HG03280 (cell line): ENCODE results near the gene CCDC102A.

Experiments used
- ATAC-seq: cut with Tn5 transposase; IDR thresholded peaks from one replicate; pipeline ENCODE4 v1.9.1; 2021; ENCODE audit warnings: mild to moderate bottlenecking, moderate library complexity; ENCODE audit not compliant: unreplicated experiment

Gene CCDC102A

DNA sequence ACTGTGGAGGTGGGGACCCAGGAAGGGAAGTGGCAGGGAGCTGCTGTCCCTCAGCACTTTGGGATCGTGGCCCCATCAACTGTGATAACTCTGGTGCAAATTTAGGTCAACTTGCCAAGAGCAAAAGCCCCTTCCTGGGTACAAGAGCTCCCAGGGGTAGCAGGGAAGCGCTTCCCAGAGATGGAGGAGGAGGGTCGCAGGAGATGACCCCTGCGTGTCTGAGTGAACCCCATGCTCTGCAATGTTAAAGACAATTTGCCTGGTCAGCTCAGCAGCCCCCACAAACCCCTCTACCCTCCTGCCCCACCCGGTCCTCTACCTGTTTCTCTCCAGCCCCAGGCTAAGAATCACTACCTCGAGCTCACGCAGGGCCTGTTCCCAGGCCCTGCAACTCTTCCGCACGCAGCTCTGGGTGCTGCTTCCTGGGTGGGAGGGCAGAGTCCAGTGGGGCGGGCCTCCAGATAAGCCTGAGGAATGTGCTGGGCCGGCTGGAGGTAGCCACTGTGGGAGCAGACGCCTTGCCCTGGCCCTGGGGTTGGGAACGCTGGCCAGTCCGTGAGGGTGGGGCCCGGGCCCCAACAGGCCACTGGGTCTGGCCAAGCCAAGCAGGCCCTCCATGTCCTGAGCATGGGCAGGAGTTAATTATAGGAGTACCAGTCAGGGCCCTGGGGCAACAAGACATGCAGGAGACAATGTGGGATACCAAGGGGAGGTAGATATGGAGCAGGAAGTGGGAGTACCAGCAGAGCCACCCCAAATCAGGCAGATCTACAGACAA, 56.2 kb downstream of the CCDC102A start:
- no peak for ATAC-seq

DNA sequence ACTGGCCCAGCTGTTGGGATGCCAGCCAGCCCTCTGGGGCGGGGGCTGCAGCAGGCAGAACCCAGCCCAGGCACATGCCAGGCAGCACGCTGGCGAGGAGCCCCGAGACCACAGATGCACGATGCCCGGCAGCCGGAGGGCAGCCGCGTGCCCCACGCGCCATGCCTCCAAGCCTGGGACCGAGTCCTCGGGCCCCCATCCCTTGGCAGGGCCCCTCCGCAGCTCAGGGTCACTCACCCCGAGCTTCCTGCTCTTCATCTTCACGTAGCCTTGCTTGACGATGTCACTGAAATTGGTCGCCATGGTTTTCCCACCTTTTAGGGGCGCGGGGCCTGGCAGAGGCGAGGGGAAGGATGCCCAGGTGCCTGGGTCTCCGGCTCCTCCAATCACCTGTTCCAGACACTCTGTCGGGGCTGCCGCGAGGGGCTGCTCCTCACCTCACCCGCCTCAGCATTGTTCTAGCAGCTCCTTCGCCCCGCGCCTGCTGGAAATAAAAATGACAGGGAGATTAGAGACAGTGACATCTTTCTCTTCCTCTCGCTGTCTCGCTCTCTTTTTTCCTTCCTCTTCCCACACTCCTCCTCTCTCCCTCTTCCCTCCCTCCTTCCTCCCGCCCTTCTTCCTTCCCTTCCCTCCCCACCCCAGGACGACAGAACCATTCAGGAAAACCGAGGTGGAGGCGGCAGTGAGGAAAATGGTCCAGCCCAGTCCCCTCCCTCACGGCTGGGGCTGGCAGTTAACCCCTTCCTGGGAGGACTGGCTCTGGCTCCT, 57.0 kb downstream of the CCDC102A start:
- ATAC-seq: no peak

DNA sequence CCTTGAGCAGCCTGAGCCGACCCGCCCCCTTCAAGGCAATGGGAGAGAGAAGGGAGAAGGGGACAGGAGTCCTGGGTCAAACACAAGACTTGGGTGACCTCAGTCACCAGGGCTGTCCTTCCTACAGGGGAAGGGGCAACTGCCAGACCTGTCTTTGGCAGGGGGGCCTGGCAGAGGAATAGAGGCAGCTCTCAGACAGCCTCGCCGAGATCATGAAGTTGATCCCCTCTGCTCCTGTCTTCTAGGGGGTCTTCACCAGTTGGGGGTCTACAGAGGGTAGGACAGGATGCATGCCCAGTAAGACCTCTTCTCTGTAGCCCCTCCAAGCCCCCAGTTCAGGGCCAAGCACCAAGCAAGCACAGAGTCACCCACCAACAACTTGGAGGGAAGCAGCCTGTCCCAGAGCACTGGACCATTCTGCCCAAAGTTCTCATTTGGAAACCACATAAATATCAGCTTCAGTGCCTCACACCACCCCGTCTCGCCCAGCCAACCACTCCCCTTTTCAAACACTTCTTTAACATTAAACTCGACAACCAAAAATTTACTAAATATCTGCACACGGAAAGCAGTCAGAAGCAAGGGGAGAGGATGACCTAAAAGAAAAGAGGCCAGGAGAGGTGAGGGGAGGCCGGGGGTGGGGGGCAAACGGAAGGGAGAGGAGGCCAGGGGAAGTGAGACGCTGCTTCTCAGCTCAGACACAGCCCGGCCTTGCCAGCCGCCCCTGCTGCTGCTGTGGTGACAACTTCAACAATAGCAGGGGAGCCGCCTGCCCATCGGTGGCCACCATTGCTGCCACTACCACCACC, 57.8 kb downstream of the CCDC102A start:
- no peak for ATAC-seq

DNA sequence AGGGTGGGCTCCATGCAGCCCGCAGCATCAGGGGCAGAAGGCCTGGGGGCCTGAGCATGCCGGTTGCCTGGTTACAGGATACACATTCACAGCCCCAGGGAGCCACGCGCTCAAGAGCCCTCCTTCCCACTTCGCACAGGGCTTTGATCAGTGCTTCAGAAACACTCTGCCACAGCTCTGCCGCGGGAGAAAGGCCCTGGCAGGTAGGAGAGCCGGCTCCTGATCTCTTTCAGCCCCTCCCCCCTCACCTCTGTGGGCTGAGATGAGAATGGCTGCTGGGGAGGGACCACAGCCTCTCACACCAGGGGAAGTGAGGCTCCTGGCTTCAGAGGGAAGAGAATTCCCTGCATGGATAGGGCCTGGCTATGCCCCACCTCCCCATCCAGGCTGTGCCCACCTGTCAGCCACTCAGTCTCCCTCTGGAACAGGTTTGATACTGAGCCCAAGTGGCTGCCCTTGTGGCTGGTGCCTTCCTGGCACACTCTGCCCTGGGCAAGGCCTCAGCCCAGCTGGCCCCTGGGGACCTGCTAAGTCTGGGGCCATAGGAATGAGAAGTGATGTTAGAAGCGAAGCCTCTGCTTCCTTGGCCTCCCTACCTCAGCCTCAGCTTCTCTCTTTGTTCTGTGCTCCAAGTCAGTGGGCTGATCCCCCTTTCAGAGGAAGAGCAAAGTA, 58.7 kb downstream of the CCDC102A start:
- no peak for ATAC-seq

DNA sequence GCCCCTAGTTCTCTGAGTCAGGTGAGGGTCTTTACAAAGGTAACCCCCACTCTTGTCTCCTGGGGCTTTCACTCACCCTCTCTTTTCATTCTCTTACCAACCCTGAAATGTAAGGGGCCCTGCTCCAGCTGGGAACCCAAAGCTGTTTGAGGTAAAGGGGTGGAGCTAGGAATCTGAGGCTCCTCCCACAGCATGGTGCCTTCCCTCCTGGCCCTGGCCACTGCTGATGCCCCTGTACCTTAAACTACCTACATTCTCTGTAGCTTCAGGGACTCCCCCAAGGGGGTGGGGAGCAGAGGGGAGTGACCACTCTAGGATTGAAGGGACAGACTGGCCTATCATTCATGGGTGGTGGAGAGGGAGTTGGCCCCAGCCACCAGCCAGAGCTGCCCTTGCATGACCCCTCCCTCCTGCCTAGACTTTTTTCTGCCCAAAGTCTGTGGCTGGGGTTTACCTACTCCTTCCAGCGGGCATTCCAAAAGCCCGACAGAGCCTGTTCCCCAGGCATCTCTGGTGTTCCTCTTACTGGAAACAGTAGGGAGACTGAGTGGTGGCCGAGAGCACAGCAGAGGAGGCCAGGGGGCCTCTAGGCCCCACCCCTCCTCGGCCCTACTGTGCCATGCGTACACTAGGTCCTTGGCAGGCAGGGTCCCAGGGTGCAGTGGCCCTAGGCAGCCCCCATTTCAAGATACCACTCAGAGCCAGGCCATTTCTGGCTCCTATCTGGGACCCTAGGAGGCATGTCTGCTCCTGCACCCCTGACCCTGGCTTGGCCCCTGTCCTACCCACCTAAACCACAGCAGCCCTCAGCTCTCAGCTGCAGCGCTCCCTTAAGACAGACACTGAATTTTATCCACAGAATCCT, 59.6 kb downstream of the CCDC102A start:
- ATAC-seq: no peak

DNA sequence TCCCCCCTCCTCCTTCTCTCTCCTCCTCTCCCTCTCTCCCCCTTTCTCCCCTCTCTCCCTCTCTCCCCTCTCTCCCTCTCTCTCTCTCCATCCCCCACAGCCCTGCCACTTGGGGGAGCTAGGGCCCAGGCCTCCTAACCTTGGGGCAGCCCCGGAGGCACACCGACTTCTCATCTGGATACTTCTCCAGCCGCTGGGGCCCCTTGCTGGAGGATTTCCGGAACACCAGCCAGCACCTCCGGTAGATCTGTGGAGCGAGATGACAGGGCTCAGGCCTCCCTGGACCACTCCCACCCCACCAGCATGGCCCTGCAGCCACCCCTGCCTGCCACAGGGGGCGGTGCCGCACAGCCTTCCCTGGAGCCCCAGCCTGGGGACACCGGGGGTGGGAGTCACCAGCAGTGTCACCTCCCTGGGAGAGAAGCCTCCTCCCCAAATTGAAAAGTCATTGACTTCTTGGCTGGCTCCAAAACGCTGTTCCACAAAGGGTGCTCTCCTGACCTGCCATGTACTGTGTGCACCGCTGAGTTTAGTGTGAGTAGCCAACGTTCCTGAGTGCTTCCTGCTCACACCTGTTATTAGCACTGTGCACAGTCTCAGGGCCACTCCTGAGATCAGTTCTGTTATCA, 60.5 kb downstream of the CCDC102A start:
- peak; percentile 90 for ATAC-seq

DNA sequence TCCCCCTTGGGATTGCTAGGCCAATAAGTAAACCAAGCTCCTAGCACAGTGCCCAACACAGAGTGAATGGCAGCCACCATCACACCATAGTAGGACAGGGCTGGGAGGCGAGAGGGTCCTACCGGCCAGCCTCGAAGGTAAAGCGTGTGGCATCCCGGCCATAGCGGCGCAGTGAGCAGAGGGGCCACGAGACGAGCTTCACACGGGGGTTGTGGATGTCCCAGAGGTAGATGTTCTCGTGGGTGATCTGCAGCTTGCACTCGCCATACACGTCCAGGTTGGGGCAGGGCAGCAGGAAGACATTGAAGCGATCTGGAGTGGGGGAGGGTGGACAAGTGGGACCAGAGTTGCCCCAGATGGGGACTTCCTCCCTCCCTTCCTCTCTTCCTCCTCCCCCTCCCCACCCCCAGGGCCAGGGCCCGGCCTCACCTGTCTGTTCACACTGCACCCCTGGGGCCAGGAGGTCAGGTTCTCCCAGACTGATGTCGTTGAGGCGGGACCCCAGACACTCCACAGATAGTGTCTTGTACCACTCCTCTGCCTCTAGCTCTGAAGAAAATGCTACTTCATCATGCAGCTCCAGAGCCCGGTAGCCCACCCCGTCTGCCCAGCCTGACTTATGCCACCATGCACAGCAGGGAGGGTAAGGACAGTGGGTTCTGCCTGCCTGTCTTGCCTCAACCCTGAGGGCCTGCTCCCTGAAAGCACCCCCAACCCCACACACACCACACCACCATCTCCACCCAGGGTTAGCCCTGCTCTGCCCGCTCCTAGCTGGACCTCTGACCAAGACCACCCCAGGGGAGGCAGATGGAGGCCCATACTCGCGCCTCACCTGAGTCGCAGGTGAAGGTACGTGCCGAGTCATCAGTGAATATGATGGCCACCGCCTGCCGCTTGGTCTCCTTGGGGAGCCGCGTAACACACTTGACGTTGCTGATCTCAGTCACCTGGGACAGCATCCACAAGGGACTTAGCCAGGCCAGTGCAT, 61.4 kb downstream of the CCDC102A start:
- no peak for ATAC-seq

DNA sequence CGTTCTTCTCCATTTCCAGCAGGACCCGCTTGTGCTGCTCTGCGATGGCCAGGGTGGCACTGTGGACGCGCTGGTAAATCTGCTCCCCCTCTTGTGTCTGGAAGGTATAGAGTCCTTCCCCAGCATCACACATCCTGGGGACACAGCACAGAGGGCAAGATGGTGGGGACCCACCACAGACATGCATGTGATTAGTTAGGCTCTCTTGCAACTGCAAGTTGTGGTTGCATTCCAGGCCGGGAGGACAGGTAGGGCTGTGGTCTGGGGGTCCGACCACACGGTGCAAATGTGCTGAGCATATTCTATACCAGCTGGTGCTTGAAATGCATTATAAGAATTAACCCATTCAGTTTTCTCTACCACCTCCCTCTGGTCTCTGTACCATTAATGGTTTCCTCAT, 62.5 kb downstream of the CCDC102A start:
- no peak for ATAC-seq

DNA sequence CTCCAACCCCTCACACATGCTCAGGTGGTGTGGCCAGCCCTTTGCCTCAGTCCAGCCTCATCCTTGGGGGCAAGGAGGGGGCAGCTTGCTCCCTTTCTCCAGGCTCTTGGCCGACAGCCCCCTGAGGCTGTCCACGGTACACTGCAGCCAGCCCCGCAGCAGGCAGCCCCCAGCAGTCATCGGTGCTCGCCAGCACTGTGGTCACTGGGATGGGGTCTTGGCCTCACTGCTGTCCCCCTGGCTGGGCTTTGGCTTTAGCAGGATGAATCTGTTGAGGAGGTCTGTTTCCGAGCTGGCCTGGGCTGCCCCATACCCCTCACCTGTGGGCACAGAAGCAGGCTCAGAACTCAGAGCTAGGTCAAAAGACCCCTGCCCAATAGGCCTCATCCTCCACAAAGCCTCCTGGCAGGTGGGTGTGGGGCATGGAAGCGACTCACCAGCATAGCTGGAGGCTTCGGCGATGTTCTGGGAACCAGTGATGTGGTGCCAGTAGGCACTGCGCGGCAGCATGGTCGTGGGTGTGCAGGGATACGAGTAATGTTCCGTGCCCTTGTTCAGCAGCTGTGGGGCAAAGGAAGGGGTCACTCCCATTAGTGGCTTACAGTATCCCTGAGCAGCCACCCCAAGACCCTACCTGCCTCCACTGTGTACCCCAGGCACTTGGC, 63.1 kb downstream of the CCDC102A start:
- ATAC-seq: no peak

DNA sequence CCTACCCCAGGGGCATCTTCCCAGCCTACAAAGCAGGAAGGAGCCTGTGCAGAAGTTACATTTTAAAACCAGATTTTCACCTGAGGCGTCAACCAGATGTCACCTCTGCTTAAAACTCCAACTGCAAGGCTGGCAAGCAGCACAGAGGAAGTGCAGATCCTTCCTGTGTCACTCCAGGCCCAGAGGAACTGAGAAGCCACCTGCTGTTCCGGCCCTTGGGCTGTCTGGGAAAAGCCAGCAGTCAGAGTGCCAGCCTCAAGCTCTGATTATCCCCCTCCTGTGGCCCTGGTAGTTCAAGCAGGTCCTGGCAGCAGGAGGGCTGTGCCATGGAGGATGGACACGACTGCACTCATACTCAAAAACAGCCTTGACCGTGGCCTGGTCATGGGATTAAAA, 63.7 kb downstream of the CCDC102A start:
- ATAC-seq: no peak

DNA sequence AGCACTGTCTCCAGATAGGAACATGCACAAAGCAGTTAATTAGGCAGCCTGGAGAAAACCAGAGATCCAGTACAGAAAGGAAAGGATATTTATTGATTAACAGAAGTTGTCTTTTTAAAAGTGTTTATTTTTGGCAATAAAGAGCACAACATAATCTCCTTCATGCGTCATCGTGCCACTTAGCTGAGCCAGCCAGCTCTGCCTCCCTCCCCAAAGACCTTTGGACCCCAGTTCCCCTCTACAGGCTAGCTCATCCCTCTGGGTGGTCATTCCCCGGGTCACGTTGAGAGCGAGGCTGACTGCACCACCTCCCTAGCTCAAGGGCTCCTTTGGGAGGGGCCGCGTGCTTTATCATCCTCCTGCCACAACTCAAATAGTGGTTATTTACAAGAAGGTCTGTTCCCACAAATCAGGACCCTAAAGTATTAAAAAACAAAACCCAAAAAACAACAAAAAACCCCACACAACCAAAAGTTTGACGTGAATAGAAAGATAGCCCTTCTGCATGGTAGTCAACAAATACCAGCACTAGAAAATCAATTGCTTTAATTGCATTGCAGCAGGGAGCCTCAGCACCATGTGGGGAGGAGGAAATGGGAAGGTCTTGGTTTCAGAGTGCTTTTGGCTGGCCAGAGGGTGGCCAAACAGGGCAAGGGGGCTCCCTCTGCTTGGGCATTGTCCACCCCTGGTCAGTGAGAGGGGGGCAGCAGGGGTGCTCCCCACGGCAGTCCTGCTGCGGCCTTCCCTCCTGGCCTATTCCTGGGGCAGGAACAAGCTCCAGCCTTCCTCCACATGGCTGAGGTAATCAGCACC, 64.3 kb downstream of the CCDC102A start:
- ATAC-seq: no peak

DNA sequence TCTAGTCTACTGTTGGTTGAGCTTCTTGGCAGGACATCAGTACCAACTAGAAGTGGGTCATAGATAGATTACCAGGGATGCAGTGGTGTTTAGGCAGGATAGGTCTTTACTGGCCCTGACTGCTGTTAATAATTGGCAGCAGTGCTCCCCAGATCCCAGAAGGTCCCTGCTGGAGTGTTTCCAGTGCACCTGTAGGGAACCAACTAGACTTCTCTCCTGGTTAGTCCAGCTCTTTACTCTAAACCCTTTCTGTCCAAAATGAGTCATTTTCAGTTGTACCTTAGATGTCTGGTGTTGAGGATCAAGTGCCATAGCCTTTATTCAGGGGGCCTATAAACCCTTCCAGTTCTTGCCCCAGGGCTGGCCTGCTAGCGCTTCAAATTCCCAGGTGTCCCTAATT, 65.2 kb downstream of the CCDC102A start:
- no peak for ATAC-seq

DNA sequence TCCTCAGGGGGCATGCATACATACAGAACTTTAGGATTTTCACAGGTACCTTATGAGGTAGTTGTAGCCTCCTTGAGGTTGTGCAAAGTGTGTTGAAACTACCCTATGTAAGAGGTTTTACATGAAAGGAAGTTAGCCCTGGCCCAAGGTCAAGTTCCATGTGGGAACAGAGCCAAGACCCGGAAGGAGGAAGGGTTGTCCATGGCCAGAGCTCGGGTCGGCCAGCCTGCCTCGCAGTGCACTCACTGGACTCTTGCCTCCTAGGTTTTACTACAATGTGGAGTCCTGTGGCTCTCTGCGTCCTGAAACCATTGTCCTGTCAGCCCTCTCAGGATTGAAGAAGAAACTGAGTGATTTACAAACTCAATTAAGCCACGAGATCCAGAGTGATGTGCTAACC, 65.7 kb downstream of the CCDC102A start:
- ATAC-seq: no peak

DNA sequence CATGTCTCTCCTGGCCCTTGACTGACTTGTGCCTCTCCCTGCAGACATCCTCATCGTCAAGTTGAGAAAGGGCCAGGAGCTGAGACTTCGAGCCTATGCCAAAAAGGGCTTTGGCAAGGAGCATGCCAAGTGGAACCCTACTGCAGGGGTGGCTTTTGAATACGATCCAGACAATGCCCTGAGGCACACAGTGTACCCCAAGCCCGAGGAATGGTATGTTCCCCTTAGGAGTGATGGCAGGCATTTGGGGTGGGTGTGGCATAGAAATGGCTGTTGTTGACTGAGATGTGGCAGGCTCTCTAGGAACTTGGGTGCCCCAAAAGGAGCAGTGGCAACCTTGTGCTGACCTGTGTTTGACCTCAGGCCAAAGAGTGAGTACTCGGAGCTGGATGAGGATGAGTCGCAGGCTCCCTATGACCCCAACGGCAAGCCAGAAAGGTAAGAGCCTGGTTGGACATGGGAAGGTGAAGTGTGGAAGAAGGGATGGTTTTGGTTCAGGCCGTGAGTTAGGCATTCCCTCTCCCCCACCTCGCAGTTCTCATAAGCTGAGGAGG, 66.4 kb downstream of the CCDC102A start:
- ATAC-seq: no peak

DNA sequence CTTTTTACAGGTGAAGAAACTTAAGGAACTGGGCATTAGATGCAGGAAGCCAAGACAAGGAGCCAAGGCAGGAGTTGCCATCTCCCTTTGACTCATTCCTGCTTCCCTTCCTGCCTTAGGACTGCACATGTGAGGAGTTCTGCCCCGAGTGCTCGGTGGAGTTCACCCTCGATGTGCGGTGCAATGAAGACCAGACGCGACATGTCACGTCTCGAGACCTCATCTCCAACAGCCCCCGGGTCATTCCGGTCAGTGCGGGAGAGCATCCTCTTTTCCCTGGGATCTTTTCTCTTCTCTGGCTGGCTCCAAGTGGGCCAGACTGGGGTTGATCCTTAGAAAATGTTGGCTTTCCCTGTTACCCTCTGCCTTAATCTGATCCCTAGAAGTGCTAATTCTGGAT, 67.3 kb downstream of the CCDC102A start:
- ATAC-seq: no peak

DNA sequence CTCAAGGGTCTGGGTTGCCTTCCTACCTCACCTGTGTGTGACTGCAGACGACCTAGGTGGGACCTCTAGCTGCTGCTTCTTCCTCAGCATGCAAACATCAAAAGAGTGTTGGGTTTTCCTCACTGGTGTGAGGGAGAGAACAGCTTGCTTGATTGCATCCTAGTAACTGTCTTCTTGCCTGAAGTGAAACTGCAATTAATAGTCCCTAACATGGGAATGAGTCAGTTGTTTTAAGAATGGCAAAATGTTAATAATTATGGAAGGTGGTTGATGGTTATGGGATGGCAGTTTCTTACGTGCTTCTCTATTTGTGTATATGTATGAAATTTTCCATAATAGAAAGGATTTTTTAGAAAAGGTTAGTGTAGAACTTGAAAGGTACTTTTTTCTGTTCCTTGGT, 68.0 kb downstream of the CCDC102A start:
- no peak for ATAC-seq

DNA sequence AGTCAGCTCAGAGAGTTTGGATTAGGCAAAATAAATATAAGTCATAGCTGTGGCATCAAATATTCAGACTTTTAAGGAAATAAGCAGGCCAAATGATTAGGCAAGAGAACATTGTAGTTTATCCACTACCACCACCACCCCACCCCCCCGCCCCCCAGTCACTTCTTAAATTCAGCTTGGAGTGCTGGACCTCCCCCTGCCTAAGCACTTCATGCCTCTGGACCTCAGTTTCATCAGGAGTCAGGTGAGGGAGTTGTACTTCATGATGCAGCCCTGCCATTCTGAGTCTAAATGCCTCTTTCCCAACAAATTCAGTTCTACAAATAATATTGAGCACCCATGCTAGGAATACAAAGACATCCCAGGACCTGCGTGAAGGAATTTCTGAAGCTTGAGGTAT, 71.8 kb downstream of the CCDC102A start:
- no peak for ATAC-seq
